NOMO-1 treated with DMSO at 0.1 percent for 48 hours (cell line): ENCODE results near the gene RPS19BP1.
"Not testable (repeated sequence)": the region's sequence is repeated elsewhere in the genome, so short reads cannot be mapped to it uniquely, and the experiment has no call there.

Source experiments
- DNase-seq: peaks from one replicate; lab custom pipeline; 2025; ENCODE audit not compliant: unreplicated experiment; lab: John Stamatoyannopoulos, UW

Gene RPS19BP1

GRCh38 chr22:39528681-39529486 lies 3.7 kb downstream of the RPS19BP1 start:
- DNase-seq: peak; percentile 85

DNA sequence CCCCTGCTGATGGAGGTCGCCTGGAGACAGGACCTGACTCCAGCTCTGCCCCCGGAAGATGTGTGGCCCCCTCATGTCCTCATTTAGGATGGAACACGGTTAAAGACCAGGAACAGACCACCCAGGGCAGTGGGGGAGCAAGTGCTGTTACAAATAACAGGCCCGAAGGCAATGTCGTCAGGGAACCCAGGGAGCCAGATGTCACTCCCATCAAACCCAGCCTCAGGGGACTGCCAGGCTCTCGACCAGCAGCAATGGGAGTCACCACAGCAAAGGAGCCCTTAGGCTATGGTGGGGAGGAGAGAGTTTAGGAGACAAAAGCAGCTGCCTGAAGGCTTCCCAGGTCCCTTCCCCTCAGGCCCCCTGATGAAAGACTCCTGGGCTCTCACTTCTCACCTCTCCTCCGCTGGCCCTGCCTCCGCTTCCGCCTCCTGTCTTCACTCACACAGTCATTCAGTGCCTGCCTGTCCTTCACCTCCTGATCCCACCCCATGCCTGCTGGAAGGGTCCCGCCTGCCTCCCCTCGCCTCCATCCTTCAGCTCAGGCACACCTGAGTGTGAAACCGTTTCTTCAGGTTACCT lies 4.4 kb downstream of the RPS19BP1 start:
- no peak for DNase-seq

DNA sequence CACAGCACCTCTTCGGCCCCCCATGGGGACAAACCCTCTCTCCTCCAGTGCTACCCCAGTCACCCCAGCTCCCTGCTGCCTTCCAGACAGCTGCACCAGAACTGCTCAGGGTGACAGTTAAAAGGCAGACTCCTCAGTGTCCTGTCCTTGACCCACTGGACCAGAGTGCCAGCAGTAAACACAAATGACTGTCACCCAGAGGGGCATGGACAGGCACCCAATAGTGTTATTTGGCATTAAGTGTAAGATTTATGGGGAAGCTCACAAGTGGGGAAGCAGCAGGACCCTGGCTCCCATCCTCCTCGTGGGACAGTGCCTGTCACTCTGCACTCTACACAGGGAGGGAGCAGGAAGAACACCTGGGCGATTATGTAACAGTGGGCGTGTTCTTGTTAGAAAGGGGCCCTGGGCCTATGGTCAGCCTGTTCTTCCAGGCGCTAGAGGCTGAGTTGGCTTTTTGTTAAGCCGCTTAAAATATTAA lies 5.0 kb downstream of the RPS19BP1 start:
- no peak for DNase-seq

DNA sequence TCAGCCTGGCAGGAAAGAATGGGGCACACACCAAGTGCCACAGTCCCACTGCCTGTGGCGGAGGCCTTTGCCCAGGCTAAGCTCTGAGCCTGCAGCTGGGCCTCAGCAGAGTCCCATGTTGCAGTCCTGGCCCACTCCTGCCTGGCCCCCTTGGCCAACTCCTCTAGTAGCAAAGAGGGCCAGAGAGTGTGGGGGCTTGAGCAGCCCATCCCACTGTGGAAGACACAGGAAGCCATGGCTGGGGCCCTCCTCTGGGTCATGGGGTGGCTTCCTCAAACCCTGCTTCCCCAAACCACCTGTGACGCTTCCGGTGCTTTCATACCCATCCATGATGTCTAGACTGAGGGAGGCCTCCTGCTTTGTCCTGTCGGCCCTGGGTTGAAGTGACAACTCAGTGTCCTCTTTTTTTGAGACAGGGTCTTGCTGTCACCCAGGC lies 5.8 kb downstream of the RPS19BP1 start:
- DNase-seq: peak; percentile 22

- no peak for DNase-seq
These were observed 6.9 kb downstream of the RPS19BP1 start for GRCh38 chr22:39525658-39525975.

DNA sequence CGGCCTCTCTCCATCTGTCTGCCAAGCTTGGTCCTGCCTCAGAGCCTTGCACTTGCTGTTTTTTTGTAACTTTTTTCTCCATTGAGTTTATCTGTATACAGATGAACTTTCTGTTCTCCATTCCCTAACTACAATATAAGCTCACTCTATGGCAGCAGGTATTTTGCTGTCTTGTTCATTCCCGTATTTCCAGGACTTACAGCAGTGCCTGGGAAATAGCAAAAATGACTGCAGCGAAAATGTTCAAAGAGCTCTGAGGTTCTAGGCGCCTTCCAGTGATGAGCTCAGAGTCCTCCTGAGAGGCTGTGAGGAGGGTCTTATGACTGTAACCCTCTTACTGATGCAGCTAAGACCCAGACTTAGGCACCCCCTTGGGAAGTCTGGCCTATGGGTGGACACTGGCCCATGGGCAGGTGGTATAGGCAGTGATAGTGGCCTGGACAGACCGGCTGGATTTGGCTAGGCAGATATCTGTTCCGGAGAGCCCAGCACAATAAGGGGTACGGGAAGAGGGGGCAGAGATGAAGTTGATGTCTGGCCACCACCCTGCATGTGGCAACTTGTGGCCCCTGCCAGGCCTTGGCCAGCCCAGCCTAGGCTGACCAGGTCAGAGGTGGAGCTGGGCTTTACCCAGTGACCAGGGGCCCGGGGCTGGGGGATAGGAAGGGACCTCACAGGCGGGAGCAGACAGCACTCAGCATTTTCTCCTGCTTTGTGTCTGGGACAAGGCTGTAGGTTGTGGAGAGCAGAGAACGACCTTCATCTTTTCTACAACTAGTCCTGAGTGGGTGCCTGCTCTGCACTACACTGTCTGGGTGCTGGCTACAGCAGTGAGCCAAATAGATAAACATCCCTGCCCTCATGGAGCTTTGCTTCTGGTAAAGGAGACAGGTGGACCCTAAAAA lies 7.5 kb downstream of the RPS19BP1 start:
- no peak for DNase-seq

DNA sequence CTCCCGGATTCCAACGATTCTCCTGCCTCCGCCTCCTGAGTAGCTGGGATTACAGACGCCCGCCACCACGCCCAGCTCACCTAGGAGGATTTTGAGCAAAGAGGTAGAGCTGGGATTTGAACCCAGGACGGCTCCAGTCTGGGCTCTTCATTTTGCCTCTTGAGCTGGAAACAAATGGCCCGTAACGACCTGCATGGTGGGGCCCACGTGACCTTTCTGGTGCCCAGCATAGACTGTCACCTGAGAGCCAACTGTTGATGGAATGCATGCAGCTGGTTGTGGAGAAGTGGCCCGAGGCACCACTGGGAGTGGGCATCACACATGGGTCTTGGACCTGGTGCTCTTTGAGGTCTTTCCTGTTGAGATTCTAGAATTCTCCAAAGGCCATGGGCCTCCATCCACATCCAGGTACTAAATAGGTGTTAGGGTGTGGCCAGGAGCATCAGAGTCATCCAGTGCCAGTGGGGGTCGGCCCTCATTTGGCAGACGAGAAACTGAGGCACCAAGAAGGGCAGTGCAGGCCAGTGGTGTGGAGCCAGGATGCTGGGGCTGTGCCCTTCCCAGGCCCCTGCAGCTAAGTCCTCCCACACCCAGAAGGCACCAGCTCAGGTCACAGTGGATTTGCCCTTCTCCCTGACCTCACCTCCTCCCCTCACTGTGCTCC lies 8.3 kb downstream of the RPS19BP1 start:
- DNase-seq: no peak

DNA sequence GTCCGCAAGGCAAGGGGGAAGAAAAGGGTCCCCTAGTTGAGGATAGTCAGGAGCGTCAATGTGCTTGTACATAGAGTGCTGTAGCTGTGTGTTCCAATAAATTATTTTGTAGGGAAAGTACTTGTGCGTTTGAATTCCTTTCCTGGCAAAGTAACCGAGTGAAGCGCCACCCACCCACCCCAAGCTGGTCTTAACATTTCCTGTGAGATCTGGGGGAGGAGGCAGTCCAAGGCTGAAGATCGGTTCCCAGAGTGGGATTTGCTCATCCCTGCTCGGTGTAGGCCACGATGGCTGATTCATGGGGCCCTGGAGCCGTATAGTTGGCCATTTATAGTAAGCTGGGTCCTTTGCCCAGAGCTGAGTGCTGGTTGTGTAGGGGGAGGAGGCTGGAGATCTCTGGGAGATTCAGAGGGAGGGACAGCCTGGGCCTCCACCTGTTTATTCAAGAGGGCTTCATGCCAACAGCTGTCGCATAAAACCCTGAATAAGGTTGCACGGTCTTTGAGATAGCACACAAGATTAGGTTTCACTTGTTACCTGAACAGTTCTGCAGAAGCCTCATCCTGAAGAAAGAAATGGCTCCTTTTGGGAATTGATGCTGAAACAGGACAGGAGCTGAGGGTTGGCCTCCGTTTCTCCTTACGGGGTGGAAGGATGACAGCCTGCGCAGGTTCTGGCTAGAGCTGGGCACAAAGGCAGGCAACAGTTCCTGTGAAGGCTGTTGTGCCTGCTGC lies 9.8 kb downstream of the RPS19BP1 start:
- peak; percentile 15 for DNase-seq

- not testable (repeated sequence) for DNase-seq
These were observed 10.5 kb downstream of the RPS19BP1 start for GRCh38 chr22:39522091-39522490.

DNA sequence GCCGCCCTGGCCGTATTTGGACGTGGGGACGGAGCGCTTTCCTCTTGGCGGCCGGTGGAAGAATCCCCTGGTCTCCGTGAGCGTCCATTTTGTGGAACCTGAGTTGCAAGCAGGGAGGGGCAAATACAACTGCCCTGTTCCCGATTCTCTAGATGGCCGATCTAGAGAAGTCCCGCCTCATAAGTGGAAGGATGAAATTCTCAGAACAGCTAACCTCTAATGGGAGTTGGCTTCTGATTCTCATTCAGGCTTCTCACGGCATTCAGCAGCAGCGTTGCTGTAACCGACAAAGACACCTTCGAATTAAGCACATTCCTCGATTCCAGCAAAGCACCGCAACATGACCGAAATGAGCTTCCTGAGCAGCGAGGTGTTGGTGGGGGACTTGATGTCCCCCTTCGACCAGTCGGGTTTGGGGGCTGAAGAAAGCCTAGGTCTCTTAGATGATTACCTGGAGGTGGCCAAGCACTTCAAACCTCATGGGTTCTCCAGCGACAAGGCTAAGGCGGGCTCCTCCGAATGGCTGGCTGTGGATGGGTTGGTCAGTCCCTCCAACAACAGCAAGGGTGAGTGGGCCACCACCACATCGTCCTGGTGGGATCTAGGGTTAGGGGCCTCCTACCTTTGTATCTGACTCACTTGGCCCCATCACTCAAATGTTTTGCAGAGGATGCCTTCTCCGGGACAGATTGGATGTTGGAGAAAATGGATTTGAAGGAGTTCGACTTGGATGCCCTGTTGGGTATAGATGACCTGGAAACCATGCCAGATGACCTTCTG lies 11.3 kb downstream of the RPS19BP1 start:
- peak; percentile 64 for DNase-seq

GRCh38 chr22:39520226-39521105 lies 12.1 kb downstream of the RPS19BP1 start, which contains the start of gene ATF4:
ATF4 (plus strand) TSS chr22:39520562; CDS start chr22:39521446, 884 bp downstream.
- peak; percentile 87 for DNase-seq

DNA sequence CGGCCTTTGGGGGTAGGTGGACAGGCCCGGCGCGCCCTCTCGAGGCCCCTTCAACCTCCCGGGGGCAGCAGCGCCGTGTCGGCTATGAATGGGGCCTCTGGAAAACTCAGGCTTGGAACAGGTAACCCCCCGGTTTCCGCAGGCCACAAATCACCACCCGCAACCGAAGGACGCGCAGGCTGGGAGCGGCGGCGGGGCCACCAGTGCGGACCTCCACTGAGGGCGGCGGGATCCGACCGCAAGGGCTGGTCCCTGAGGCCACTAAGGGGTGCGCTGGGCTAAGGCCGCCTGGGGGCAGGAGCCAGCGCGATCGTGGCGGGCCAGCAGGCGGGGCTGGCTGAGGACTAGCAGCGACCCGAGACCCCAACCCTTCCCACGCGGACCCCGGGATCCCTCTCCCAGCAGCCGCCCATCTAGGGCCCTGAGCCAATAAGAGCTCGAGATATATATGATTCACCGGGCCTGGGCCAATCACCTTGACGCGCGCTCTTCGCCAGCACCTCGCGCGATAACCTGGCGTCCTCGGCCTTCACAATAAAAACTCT lies 12.8 kb downstream of the RPS19BP1 start:
- DNase-seq: peak; percentile 99

GRCh38 chr22:39518996-39519680 lies 13.4 kb downstream of the RPS19BP1 start:
- peak; percentile 46 for DNase-seq

- peak; percentile 9 for DNase-seq
These were observed 14.3 kb downstream of the RPS19BP1 start for GRCh38 chr22:39518144-39518786.

- DNase-seq: no peak
These were observed 15.1 kb downstream of the RPS19BP1 start for GRCh38 chr22:39517470-39517869.

DNA sequence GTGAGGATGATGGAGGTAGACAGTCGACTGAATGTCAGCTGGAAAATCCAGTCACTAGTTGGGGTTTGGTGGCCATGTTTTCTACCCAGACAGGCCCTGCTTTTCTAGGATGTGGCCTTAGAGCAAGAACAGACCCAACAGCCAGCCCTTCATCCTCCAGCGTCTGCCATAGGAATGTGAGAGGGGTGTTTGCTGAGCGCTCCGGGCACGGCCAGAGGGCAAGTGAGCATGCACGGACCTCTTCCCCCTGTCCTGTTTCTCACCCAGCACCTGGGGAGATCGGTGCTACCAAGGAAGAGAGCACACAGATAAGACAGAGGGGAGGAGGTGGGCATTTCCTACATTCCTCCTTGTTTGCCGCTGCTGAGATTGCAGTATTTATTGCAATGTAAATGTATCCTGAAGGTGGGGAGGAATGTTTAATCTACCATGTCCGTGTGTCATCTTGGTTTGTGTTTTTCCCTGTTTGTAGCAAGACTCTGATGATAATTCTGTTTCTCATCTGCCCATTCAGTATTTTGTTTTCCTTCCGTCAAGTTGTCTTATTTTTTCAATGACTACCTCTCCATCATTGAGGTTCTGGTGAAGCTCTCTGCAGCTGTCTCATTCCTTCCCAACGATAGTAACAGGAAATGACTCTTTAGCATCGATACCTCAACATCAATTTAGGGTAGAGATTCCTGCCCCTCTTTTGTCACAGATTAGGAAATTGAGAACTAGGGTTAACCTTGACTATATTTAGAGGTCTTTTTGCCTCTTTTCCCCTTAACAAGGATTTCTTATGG lies 17.1 kb downstream of the RPS19BP1 start:
- no peak for DNase-seq
